Spleen (tissue), 7 donors: ENCODE results near the gene LRMDA.

Source experiments
- CTCF ChIP-seq, 11 experiments: fragments of 200-600 bp in 7 of 11; fragments of 450-650 bp in 4 of 11; sonication (generic) in 4 of 11; IDR thresholded peaks in 8 of 11; conservative IDR thresholded peaks in 3 of 11; 1 replicate in 7 of 11; 2 replicates in 4 of 11; pipeline versions ENCODE4 v1.4.0 to v1.8.0; 2016 to 2021; ENCODE audit warnings: antibody characterized with exemption in 11 of 11, inconsistent platforms in 4 of 11, mild to moderate bottlenecking in 1 of 11
- POLR2A ChIP-seq, 3 donors: fragments of 450-650 bp; IDR thresholded peaks; one replicate each; pipeline ENCODE4 v1.5.1; 2017; ENCODE audit warnings: antibody characterized with exemption in 3 of 3, mild to moderate bottlenecking in 1 of 3
- POLR2AphosphoS5 ChIP-seq, 3 donors: sonication (generic); formaldehyde crosslinking; IDR thresholded peaks; one replicate each; pipeline ENCODE4 v1.5.1; 2017; ENCODE audit warnings: antibody characterized with exemption in 3 of 3
- donor health status: DM: no; HTN: no; CAD: no; lungs with moderate emphysema.
- donor health status: DM: no; HTN: no; CAD: no.
- donor health status: DM: no; HTN: no; CAD: no.

GRCh38 chr10:75681334-75681733 lies 249.9 kb downstream of the LRMDA start:
- TF ChIP-seq CTCF (IDR thresholded peaks at IDR 0.05 in 8 of 11, conservative IDR thresholded peaks at IDR 0.05 in 3 of 11) (no peak), POLR2AphosphoS5 (IDR thresholded peaks at IDR 0.05) (no peak), POLR2A (IDR thresholded peaks at IDR 0.05) (no peak)
